HFFc6 (cell line): Measurements from ENCODE around the gene NFKBIZ. TPM values are rescaled to one million over a fixed set of nuclear protein-coding genes. Genes with fewer than 3 reads are reported as not detected.
A peak's percentile ranks its signal among the peaks of the same experiment; 100 is the strongest.

Experiments used
- DNase-seq: peaks from one replicate; pipeline ENCODE4 v3.0.0-alpha.2; 2018
- H3K27ac Mint-ChIP-seq: 2 replicates; pipeline ENCODE4 v1.8.0; 2020; ENCODE audit warnings: mild to moderate bottlenecking, mixed read lengths
- H3K27me3 Mint-ChIP-seq: 2 replicates; pipeline ENCODE4 v1.8.0; 2021; ENCODE audit warnings: mild to moderate bottlenecking, moderate library complexity, mixed read lengths; ENCODE audit not compliant: insufficient read depth
- H3K36me3 Mint-ChIP-seq: 2 replicates; pipeline ENCODE4 v1.8.0; 2021; ENCODE audit warnings: low read depth, mixed read lengths
- H3K4me1 Mint-ChIP-seq: 2 replicates; pipeline ENCODE4 v1.8.0; 2020; ENCODE audit warnings: low read depth, mixed read lengths
- H3K4me3 Mint-ChIP-seq: 2 replicates; pipeline ENCODE4 v1.8.0; 2020; ENCODE audit warnings: mild to moderate bottlenecking, moderate library complexity, mixed read lengths
- H3K9me3 Mint-ChIP-seq: 2 replicates; pipeline ENCODE4 v1.8.0; 2020; ENCODE audit warnings: mild to moderate bottlenecking, mixed read lengths
- total RNA-seq, 6 experiments: library from RNA; stranded (reverse); fragmentation: NEBNext Ultra II Directional; extraction: Animal tissue kit (Norgen Biotek cat#: 25700); gene quantifications; 2 replicates in 1 of 6; 3 replicates in 5 of 6; pipeline ENCODE4 v1.2.3, GENCODE V29; 2021
- TF ChIP-seq, protein P1 (sequence below): fragments of 200-600 bp; sonication (generic); IDR thresholded peaks from 2 replicates; pipeline ENCODE4 v1.5.0; 2021; ENCODE audit warnings: antibody characterized with exemption, mild to moderate bottlenecking

The NFKBIZ gene
- total RNA-seq, 6 experiments from 2014 or later = 51.1 to 64.2 (median 57.8) TPM

DNA sequence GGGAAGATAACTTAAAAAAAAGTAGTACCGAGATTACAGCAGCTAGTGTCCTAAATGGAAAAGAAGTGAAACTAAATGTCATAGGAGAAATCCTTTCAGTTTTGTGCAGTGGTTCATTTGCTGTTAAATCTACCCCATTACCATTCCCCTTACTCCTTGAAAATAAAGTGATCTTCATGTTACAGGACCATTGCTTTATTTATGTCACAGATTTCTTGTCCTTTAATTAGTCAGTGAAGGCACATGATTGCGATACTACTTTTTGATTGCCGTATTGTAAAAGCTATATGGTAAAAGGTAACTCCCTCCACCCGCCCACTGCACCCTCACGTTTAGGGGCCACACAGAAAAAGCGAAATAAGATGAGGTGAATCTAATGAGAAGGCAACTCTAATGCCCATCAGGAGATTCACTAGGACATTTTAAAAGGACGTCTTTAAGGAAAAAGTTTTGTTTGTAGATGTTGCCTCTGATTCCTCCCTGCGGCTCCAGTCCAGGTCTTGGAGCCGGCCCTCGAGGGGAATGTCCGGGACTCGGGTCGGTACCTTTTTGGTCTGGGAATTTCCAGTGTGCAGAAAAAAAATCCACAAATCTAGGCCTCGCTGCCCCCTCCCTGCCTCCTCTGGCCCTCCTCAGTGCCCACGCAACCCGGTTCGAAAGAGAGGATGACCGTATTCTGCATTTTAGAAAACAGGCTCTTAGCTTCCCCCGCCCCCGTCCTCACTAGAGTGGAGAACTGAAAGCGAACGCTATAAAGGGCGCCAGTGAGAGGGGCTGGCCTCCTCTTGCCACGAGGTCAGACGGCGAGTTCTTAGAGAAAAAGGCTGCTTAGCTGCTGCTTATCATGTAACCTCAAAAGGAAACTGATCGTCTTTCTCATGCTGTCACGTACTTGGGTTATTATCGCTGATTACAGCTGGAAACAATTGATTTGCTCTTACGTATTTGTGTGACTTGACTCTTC is 21.8 kb upstream of the NFKBIZ start:
- H3K36me3 Mint-ChIP-seq = peaks cover 8% of the 10 kb centered on the region
- H3K9me3 Mint-ChIP-seq = no peaks in the 10 kb centered on the region
- H3K27ac Mint-ChIP-seq = peak overlapping the region; percentile 99
- TF ChIP-seq, protein P1, sequence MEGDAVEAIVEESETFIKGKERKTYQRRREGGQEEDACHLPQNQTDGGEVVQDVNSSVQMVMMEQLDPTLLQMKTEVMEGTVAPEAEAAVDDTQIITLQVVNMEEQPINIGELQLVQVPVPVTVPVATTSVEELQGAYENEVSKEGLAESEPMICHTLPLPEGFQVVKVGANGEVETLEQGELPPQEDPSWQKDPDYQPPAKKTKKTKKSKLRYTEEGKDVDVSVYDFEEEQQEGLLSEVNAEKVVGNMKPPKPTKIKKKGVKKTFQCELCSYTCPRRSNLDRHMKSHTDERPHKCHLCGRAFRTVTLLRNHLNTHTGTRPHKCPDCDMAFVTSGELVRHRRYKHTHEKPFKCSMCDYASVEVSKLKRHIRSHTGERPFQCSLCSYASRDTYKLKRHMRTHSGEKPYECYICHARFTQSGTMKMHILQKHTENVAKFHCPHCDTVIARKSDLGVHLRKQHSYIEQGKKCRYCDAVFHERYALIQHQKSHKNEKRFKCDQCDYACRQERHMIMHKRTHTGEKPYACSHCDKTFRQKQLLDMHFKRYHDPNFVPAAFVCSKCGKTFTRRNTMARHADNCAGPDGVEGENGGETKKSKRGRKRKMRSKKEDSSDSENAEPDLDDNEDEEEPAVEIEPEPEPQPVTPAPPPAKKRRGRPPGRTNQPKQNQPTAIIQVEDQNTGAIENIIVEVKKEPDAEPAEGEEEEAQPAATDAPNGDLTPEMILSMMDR = no peak
- peak overlapping the region; percentile 90 for H3K4me3 Mint-ChIP-seq
- DNase-seq = peak; percentile 48
- peaks cover 63% of the 10 kb centered on the region for H3K4me1 Mint-ChIP-seq
- H3K27me3 Mint-ChIP-seq = no peaks in the 10 kb centered on the region; the same call in 1 of the 2 replicates

DNA sequence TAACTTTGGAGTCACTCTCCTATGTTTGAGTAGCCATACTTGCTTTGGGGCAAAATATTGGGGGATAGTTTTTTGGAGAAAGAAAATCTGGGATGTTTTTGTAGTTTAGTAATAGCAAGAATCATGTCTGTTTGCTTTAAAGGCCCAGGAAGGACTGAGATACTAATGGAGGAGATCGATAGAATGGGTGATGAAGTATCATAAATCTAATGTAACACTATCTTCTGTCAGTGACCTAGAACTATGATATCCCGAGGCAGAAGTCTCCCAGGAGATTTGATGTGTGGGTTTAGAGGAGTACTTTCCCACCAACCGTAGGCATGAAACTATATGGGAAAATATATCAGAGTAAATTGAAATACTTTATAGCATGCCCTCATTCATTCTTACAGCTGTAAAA is 21.0 kb upstream of the NFKBIZ start:
- Mint-ChIP-seq H3K36me3 (peaks cover 9% of the 10 kb centered on the region), H3K9me3 (no peaks in the 10 kb centered on the region), H3K4me3 (peak overlapping the region; percentile 90), H3K27ac (peak overlapping the region; percentile 99), H3K4me1 (peaks cover 60% of the 10 kb centered on the region), H3K27me3 (no peaks in the 10 kb centered on the region; the same call in 1 of the 2 replicates)
- no peak for DNase-seq
- TF ChIP-seq, protein P1 = no peak

DNA sequence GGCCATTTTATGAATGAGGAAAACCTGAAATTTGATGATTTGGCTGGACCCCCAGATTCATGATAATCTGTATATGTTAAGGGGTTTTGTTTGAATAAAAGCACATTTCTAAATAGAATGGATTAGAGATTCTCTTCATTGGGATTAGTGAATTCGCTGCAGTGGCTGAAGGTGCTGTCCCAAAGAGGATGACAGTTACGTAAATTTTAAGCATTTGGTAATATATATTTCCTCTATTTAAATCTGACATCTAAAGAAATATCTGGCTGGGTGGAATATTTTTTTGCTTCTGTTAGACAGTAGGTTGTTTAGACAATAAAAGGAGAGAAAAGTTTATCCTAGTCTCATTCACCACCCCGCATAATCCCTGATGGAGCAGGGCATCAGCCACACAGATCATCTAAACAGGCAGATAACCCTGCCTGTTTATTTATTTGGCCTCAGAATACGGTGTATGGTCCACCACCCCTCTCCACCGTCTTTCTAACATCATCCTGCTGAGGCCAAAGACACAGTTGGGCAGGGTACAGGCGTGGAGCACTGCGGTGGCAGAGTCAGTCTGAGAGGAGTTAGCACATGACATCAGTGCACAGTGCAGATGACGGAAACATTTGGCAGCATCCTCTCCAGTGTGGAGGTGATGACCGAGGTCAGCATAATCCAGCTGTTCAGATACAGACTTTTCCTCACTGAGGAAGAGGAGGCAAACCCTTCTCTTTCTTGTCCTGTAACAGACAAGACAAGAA is 20.4 kb upstream of the NFKBIZ start:
- Mint-ChIP-seq H3K27ac (peak overlapping the region; percentile 99), H3K27me3 (no peaks in the 10 kb centered on the region; the same call in 1 of the 2 replicates), H3K36me3 (peaks cover 9% of the 10 kb centered on the region), H3K9me3 (no peaks in the 10 kb centered on the region), H3K4me3 (peak overlapping the region; percentile 90), H3K4me1 (peaks cover 61% of the 10 kb centered on the region)
- peak; percentile 43 for DNase-seq
- TF ChIP-seq, protein P1 = no peak

DNA sequence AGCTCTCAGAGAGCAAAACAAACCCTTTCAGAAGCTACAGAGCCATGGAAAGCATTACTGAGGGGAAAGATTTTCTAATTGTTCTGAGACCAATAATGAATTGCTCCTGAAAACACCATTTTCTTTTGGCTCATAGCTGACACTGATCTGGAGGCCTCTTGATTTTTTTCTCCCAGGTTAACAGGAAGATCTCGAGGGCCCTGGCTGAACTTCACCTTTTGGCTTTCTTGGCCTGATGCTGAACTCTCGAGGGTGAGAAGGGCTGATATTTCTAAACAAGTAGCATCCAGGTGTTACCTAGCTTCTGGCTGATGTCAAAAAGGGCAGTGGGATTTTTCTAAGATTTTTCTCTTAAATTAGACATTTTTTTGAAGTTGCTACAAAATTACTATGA is 19.9 kb upstream of the NFKBIZ start:
- Mint-ChIP-seq H3K27ac (peak overlapping the region; percentile 99), H3K9me3 (no peaks in the 10 kb centered on the region), H3K27me3 (no peaks in the 10 kb centered on the region; the same call in 1 of the 2 replicates), H3K36me3 (peaks cover 9% of the 10 kb centered on the region), H3K4me1 (peaks cover 61% of the 10 kb centered on the region), H3K4me3 (peak overlapping the region; percentile 90)
- DNase-seq = no peak
- TF ChIP-seq, protein P1 = no peak

DNA sequence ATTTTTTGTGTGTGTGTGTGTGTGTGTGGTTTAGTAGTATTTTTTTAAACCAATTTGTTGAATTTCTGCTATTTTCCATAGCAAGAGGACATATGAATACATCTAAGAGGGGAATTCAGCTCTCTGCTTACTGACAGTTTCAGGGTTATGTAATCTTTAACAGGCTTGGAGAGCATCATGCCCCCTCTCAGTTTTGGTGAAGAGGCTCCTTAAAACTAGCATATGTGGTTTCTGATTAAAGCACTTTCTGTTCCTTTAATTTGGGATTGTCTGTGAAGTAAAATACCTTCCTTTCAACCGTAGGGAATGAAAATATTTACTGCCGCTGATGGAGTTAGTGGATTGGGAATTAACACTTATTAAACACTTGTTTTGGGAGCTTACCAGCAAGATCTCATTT is 19.4 kb upstream of the NFKBIZ start:
- Mint-ChIP-seq H3K27me3 (no peaks in the 10 kb centered on the region; the same call in 1 of the 2 replicates), H3K4me3 (peak overlapping the region; percentile 90; the same call in 1 of the 2 replicates), H3K27ac (no peak overlapping the region), H3K4me1 (peaks cover 56% of the 10 kb centered on the region), H3K9me3 (no peaks in the 10 kb centered on the region), H3K36me3 (peaks cover 14% of the 10 kb centered on the region)
- DNase-seq = no peak
- TF ChIP-seq, protein P1 = no peak
